ENCODE results near the gene LCMT1. TPM values are rescaled to one million over a fixed set of nuclear protein-coding genes. Genes with fewer than 3 reads are reported as not detected.

Gene LCMT1
- total RNA-seq, 5 donors from 2014 or later (not counting 1 experiment from before 2014, with no cell fraction given) = 35.7 to 42.9 (median 36.0) TPM

DNA sequence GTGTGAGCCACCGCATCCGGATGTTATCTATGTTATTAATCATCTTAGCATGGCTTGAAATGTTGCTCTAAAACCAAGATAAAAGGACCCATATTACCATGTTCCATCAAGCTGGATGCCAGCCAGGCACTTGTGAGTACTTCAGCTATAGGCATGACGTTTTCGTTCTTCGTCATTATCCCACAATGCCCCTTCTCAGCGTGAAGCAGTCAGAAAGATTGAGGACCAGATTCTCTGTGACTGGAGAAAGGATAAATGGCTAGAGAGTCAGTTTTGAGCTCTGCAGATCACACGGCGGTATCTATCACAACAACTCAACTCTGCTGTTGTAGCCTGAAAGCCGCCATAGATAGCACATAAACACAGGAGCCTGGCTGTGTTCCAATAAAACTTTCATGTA lies 29.8 kb upstream of the LCMT1 start:
- Histone ChIP-seq H3K27ac (ENCODE audit: low read length) (no peak overlapping the region), H3K4me3 (ENCODE audit: control insufficient read depth in 1 of 2, extremely low read depth in 1 of 2, low read length in 1 of 2) (no peak overlapping the region), H3K4me1 (ENCODE audit: control insufficient read depth in 1 of 2, extremely low read depth in 1 of 2, insufficient read depth in 2 of 2, low read length in 2 of 2) (no peaks in the 10 kb centered on the region), H3K36me3 (ENCODE audit: control insufficient read depth in 2 of 2, extremely low read depth in 1 of 2, insufficient read depth in 1 of 2, low read length in 1 of 2) (no peaks in the 10 kb centered on the region), H3K27me3 (replicated peaks in 1 of 2; ENCODE audit: control insufficient read depth in 2 of 2, extremely low read depth in 1 of 2, insufficient read depth in 2 of 2, low read length in 1 of 2) (no peaks in the 10 kb centered on the region), H3K9me3 (no peaks in the 10 kb centered on the region)
- ChIA-PET CTCF (interaction anchor here in 1 of 2 donors (0.6 kb wide), 1 partner anchor 144 kb away, joined by 4 read pairs; no protein-coding TSS in a partner anchor), POLR2A (no interaction called here)
- WGBS (ENCODE audit: insufficient coverage) = 90% methylated on average over 2 of the region's 9 CpGs
- H3K4me3 Mint-ChIP-seq = no peak overlapping the region
- H3K36me3 Mint-ChIP-seq = peaks cover 9% of the 10 kb centered on the region
- DNase-seq = no peak
- no peaks in the 10 kb centered on the region for H3K9me3 Mint-ChIP-seq
- no peaks in the 10 kb centered on the region for H3K4me1 Mint-ChIP-seq
- no peaks in the 10 kb centered on the region for H3K27me3 Mint-ChIP-seq
- H3K27ac Mint-ChIP-seq = no peak overlapping the region
- no peak for ATAC-seq (replicated peaks in 1 of 4)

DNA sequence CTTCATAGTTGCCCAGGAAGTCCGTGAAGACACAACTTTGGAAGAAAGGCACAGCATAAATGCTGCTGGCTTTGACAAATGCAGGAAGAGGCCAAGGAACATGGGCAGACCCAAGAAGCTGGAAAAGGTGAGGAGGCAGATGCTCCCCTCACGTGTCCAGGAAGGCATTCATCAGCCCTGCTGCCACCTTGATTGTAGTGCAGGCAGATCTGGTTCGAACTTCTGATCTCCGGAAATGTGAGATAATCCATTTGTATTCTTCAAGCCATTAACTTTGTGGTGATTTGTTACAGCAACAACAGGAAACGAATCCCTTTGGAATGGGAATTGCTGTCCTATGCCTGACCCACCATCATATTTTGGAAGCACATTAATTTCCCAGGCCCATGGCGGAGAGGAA lies 28.5 kb upstream of the LCMT1 start:
- Histone ChIP-seq H3K9me3 (no peaks in the 10 kb centered on the region), H3K4me1 (ENCODE audit: control insufficient read depth in 1 of 2, extremely low read depth in 1 of 2, insufficient read depth in 2 of 2, low read length in 2 of 2) (no peaks in the 10 kb centered on the region), H3K36me3 (ENCODE audit: control insufficient read depth in 2 of 2, extremely low read depth in 1 of 2, insufficient read depth in 1 of 2, low read length in 1 of 2) (no peaks in the 10 kb centered on the region), H3K27ac (ENCODE audit: low read length) (no peak overlapping the region), H3K4me3 (ENCODE audit: control insufficient read depth in 1 of 2, extremely low read depth in 1 of 2, low read length in 1 of 2) (no peak overlapping the region), H3K27me3 (replicated peaks in 1 of 2; ENCODE audit: control insufficient read depth in 2 of 2, extremely low read depth in 1 of 2, insufficient read depth in 2 of 2, low read length in 1 of 2) (no peaks in the 10 kb centered on the region)
- no peak overlapping the region for H3K4me3 Mint-ChIP-seq
- WGBS (ENCODE audit: insufficient coverage) = 93% methylated on average over 4 of the region's 6 CpGs
- ATAC-seq (replicated peaks in 1 of 4) (no peak), DNase-seq (no peak)
- H3K9me3 Mint-ChIP-seq = no peaks in the 10 kb centered on the region
- H3K36me3 Mint-ChIP-seq = peaks cover 9% of the 10 kb centered on the region
- H3K4me1 Mint-ChIP-seq = no peaks in the 10 kb centered on the region
- ChIA-PET POLR2A (no interaction called here), CTCF (no interaction called here)
- H3K27me3 Mint-ChIP-seq = no peaks in the 10 kb centered on the region
- H3K27ac Mint-ChIP-seq = no peak overlapping the region

DNA sequence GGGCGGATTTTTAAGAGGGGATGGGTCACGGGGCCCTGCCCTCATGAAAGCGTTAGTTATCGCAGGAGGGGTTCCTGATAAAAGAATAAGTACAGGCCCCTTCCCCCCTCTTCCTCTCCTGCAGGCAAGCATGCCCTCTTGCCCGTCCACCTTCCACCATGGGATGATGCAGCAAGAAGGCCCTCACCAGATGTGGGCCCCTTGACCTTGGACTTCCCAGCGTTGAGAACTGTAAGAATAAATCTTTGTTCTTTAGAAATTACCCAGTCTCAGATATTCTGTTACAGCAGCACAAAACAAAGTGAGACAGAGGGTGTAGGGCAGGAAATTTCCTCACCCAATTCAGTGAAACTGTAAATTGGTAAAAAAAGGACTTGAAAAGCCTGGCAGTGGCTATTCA lies 27.8 kb upstream of the LCMT1 start:
- Mint-ChIP-seq H3K9me3 (no peaks in the 10 kb centered on the region), H3K27ac (no peak overlapping the region), H3K27me3 (no peaks in the 10 kb centered on the region), H3K36me3 (peaks cover 9% of the 10 kb centered on the region), H3K4me1 (no peaks in the 10 kb centered on the region), H3K4me3 (no peak overlapping the region)
- ChIA-PET POLR2A (no interaction called here), CTCF (no interaction called here)
- Histone ChIP-seq H3K9me3 (no peaks in the 10 kb centered on the region), H3K27ac (ENCODE audit: low read length) (no peak overlapping the region), H3K36me3 (ENCODE audit: control insufficient read depth in 2 of 2, extremely low read depth in 1 of 2, insufficient read depth in 1 of 2, low read length in 1 of 2) (no peaks in the 10 kb centered on the region), H3K4me1 (ENCODE audit: control insufficient read depth in 1 of 2, extremely low read depth in 1 of 2, insufficient read depth in 2 of 2, low read length in 2 of 2) (no peaks in the 10 kb centered on the region), H3K4me3 (ENCODE audit: control insufficient read depth in 1 of 2, extremely low read depth in 1 of 2, low read length in 1 of 2) (no peak overlapping the region), H3K27me3 (replicated peaks in 1 of 2; ENCODE audit: control insufficient read depth in 2 of 2, extremely low read depth in 1 of 2, insufficient read depth in 2 of 2, low read length in 1 of 2) (no peaks in the 10 kb centered on the region)
- DNase-seq (no peak), ATAC-seq (replicated peaks in 1 of 4) (no peak)
- no CpG with 5 or more reads among the region's 6 CpGs for WGBS (ENCODE audit: insufficient coverage)

DNA sequence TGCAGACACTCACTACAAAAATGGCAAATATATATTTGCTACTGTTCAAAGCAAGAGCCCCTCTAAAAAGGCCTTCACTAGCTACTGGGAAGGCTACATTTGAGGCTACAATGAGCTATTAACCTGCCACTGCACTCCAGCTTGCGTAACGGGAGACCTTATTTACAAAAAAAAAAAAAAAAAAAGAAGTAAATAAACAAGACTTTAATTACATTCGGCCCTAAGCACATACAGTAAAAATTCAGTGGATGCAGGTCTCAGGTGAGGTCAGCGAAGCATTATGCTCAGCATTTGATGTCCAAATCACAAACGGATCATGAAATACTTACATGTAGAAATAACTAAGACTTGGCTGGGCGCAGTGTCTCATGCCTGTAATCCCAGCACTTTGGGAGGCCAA lies 26.7 kb upstream of the LCMT1 start:
- 97% methylated on average over 3 of the region's 6 CpGs for WGBS (ENCODE audit: insufficient coverage)
- Histone ChIP-seq H3K27ac (ENCODE audit: low read length) (no peak overlapping the region), H3K4me3 (ENCODE audit: control insufficient read depth in 1 of 2, extremely low read depth in 1 of 2, low read length in 1 of 2) (no peak overlapping the region), H3K4me1 (ENCODE audit: control insufficient read depth in 1 of 2, extremely low read depth in 1 of 2, insufficient read depth in 2 of 2, low read length in 2 of 2) (no peaks in the 10 kb centered on the region), H3K9me3 (no peaks in the 10 kb centered on the region), H3K27me3 (replicated peaks in 1 of 2; ENCODE audit: control insufficient read depth in 2 of 2, extremely low read depth in 1 of 2, insufficient read depth in 2 of 2, low read length in 1 of 2) (no peaks in the 10 kb centered on the region), H3K36me3 (ENCODE audit: control insufficient read depth in 2 of 2, extremely low read depth in 1 of 2, insufficient read depth in 1 of 2, low read length in 1 of 2) (no peaks in the 10 kb centered on the region)
- no peaks in the 10 kb centered on the region for H3K9me3 Mint-ChIP-seq
- peaks cover 9% of the 10 kb centered on the region for H3K36me3 Mint-ChIP-seq
- DNase-seq (no peak), ATAC-seq (replicated peaks in 1 of 4) (no peak)
- no peaks in the 10 kb centered on the region for H3K4me1 Mint-ChIP-seq
- H3K4me3 Mint-ChIP-seq = no peak overlapping the region
- CTCF ChIA-PET = interaction anchor here in 1 of 2 donors (0.6 to 0.7 kb wide), 2 partner anchors 47 to 111 kb away, joined by 3 to 4 read pairs; no protein-coding TSS in a partner anchor
- H3K27me3 Mint-ChIP-seq = no peaks in the 10 kb centered on the region
- POLR2A ChIA-PET = interaction anchor here in 1 of 2 donors (0.6 kb wide), 1 partner anchor 1221 kb away, joined by 4 read pairs; no protein-coding TSS in a partner anchor
- H3K27ac Mint-ChIP-seq = no peak overlapping the region

DNA sequence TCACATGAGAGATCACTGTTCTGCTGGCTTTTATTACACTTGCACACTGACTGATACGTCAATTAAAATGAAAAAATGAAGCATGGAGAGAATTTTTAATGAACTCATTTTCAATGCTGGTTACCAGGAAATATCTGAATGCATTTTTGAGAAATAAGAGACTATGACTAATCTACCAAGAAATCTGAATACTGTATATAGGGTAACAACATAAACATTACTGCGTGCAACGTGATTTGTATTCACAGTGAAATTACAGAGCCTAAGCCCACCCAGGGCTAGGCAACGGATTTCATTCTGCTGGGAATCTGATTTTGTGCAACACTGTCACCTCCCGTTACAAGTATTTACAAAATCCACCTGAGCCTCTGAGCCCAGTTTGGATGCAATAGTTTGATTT lies 23.8 kb upstream of the LCMT1 start:
- Mint-ChIP-seq H3K27me3 (no peaks in the 10 kb centered on the region), H3K36me3 (peaks cover 5% of the 10 kb centered on the region), H3K4me1 (peaks cover 5 to 6% (median 6%) of the 10 kb centered on the region in 3 donors), H3K4me3 (no peak overlapping the region), H3K27ac (no peak overlapping the region), H3K9me3 (no peaks in the 10 kb centered on the region)
- H3K27me3 ChIP-seq (replicated peaks in 1 of 2; ENCODE audit: control insufficient read depth in 2 of 2, extremely low read depth in 1 of 2, insufficient read depth in 2 of 2, low read length in 1 of 2) = no peaks in the 10 kb centered on the region
- H3K27ac ChIP-seq (ENCODE audit: low read length) = no peak overlapping the region
- WGBS (ENCODE audit: insufficient coverage) = no CpG with 5 or more reads among the region's 5 CpGs
- no peak for DNase-seq
- peaks cover 0 to 2% of the 10 kb centered on the region in 2 experiments for H3K4me1 ChIP-seq (ENCODE audit: control insufficient read depth in 1 of 2, extremely low read depth in 1 of 2, insufficient read depth in 2 of 2, low read length in 2 of 2)
- H3K36me3 ChIP-seq (ENCODE audit: control insufficient read depth in 2 of 2, extremely low read depth in 1 of 2, insufficient read depth in 1 of 2, low read length in 1 of 2) = no peaks in the 10 kb centered on the region
- ATAC-seq (replicated peaks in 1 of 4) = no peak
- ChIA-PET CTCF (no interaction called here), POLR2A (no interaction called here)
- no peak overlapping the region for H3K4me3 ChIP-seq (ENCODE audit: control insufficient read depth in 1 of 2, extremely low read depth in 1 of 2, low read length in 1 of 2)
- no peaks in the 10 kb centered on the region for H3K9me3 ChIP-seq

DNA sequence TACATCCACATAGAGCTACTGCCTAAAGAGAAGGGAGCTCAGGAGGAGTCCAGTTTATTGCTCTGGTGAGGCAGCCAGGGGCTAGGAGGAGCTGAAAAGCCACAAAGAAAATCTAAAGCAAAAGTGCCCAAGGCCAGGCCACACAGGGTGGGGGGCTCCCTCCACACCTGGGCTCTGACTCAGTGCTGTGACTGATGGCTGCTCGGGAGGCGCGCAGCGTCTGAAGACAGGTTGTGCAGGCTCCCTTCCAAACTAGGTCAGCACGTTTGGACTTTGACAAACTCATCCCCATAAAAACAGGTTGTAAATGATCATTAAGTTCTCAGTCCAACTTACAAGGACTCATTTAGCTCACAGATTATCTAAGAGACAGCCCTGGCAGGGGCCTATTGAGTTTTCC lies 22.2 kb upstream of the LCMT1 start:
- Histone ChIP-seq H3K36me3 (ENCODE audit: control insufficient read depth in 2 of 2, extremely low read depth in 1 of 2, insufficient read depth in 1 of 2, low read length in 1 of 2) (no peaks in the 10 kb centered on the region), H3K27me3 (replicated peaks in 1 of 2; ENCODE audit: control insufficient read depth in 2 of 2, extremely low read depth in 1 of 2, insufficient read depth in 2 of 2, low read length in 1 of 2) (no peaks in the 10 kb centered on the region), H3K9me3 (no peaks in the 10 kb centered on the region), H3K27ac (ENCODE audit: low read length) (no peak overlapping the region), H3K4me3 (ENCODE audit: control insufficient read depth in 1 of 2, extremely low read depth in 1 of 2, low read length in 1 of 2) (no peak overlapping the region), H3K4me1 (ENCODE audit: control insufficient read depth in 1 of 2, extremely low read depth in 1 of 2, insufficient read depth in 2 of 2, low read length in 2 of 2) (peaks cover 11 to 15% of the 10 kb centered on the region in 2 experiments)
- no peaks in the 10 kb centered on the region for H3K9me3 Mint-ChIP-seq
- H3K27me3 Mint-ChIP-seq = no peaks in the 10 kb centered on the region
- H3K36me3 Mint-ChIP-seq = peaks cover 4% of the 10 kb centered on the region
- H3K27ac Mint-ChIP-seq = no peak overlapping the region
- POLR2A ChIA-PET = no interaction called here
- peaks cover 19 to 22% (median 20%) of the 10 kb centered on the region in 3 donors for H3K4me1 Mint-ChIP-seq
- DNase-seq = no peak
- WGBS (ENCODE audit: insufficient coverage) = 75% methylated on average over 5 of the region's 5 CpGs
- no peak overlapping the region for H3K4me3 Mint-ChIP-seq
- CTCF ChIA-PET = no interaction called here
- no peak for ATAC-seq (replicated peaks in 1 of 4)

DNA sequence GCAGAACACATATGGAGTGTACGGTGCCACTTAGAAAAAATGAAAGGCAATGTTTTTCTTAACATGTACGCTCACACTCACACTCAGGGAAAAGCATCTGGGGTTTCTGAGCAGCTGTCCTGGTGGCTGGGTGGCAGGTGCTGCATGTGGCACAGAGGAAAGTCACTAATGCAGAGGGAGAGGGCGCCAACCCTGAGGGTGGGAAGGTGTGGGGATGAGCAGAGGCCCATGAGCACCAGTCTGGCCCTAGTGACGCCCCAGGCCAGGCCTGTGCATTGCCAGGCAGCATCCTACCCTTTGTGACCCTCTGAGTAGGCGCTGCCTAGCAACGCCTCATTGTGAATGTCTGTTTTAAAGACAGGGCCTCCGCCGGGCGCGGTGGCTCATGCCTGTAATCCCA lies 19.1 kb upstream of the LCMT1 start:
- H3K9me3 ChIP-seq = no peaks in the 10 kb centered on the region
- Mint-ChIP-seq H3K4me3 (peak overlapping the region in 1 of 3 donors; percentile 56), H3K9me3 (no peaks in the 10 kb centered on the region), H3K4me1 (peaks cover 24 to 34% (median 29%) of the 10 kb centered on the region in 3 donors), H3K36me3 (no peaks in the 10 kb centered on the region), H3K27me3 (no peaks in the 10 kb centered on the region), H3K27ac (peak overlapping the region; percentile 67 to 98)
- DNase-seq (no peak), ATAC-seq (replicated peaks in 1 of 4) (no peak)
- no peak overlapping the region for H3K27ac ChIP-seq (ENCODE audit: low read length)
- H3K27me3 ChIP-seq (replicated peaks in 1 of 2; ENCODE audit: control insufficient read depth in 2 of 2, extremely low read depth in 1 of 2, insufficient read depth in 2 of 2, low read length in 1 of 2) = no peaks in the 10 kb centered on the region
- H3K4me3 ChIP-seq (ENCODE audit: control insufficient read depth in 1 of 2, extremely low read depth in 1 of 2, low read length in 1 of 2) = no peak overlapping the region
- WGBS (ENCODE audit: insufficient coverage) = 83% methylated on average over 10 of the region's 10 CpGs
- CTCF ChIA-PET = interaction anchor here in 1 of 2 donors (0.7 kb wide), 1 partner anchor 23 kb away, joined by 3 read pairs; no protein-coding TSS in a partner anchor
- peaks cover 16% of the 10 kb centered on the region in 2 experiments for H3K4me1 ChIP-seq (ENCODE audit: control insufficient read depth in 1 of 2, extremely low read depth in 1 of 2, insufficient read depth in 2 of 2, low read length in 2 of 2)
- POLR2A ChIA-PET = no interaction called here
- H3K36me3 ChIP-seq (ENCODE audit: control insufficient read depth in 2 of 2, extremely low read depth in 1 of 2, insufficient read depth in 1 of 2, low read length in 1 of 2) = no peaks in the 10 kb centered on the region

Data from T-cell (primary cell).